Progenitor cell of endocrine pancreas (in vitro differentiated cells): Measurements from ENCODE around the gene UTP11. TPM values are rescaled to one million over a fixed set of nuclear protein-coding genes. Genes with fewer than 3 reads are reported as not detected.
A peak's percentile ranks its signal among the peaks of the same experiment; 100 is the strongest.

Experiments
- DNase-seq: peaks from one replicate; pipeline ENCODE4 v3.0.0; 2021; ENCODE audit warnings: low spot score; ENCODE audit not compliant: unreplicated experiment
- H3K27ac Mint-ChIP-seq: 2 replicates; pipeline ENCODE4 v1.8.0; 2021; ENCODE audit warnings: mild to moderate bottlenecking, moderate library complexity, mixed read lengths
- H3K27me3 Mint-ChIP-seq: 2 replicates; pipeline ENCODE4 v1.8.0; 2021; ENCODE audit warnings: mixed read lengths
- H3K36me3 Mint-ChIP-seq: 2 replicates; pipeline ENCODE4 v1.8.0; 2022; ENCODE audit warnings: mixed read lengths; ENCODE audit not compliant: insufficient read depth
- H3K4me1 Mint-ChIP-seq: 2 replicates; pipeline ENCODE4 v1.8.0; 2021; ENCODE audit warnings: low read depth, mixed read lengths
- H3K4me3 Mint-ChIP-seq: 2 replicates; pipeline ENCODE4 v1.8.0; 2021; ENCODE audit warnings: low read depth, mild to moderate bottlenecking, moderate library complexity, mixed read lengths
- H3K9me3 Mint-ChIP-seq: 2 replicates; pipeline ENCODE4 v1.8.0; 2021; ENCODE audit warnings: low read depth, mixed read lengths
- total RNA-seq: library from RNA; stranded (reverse); gene quantifications from 2 replicates; pipeline ENCODE4 v1.2.1, GENCODE V29; 2021
- TF ChIP-seq, protein P1 (sequence below): fragments of 200-600 bp; sonication (generic); IDR thresholded peaks from one replicate; pipeline ENCODE4 v1.5.0; 2021; ENCODE audit warnings: antibody characterized with exemption, mild to moderate bottlenecking; ENCODE audit not compliant: unreplicated experiment

UTP11 gene
- total RNA-seq, 1 donor from 2014 or later, result 23.8 TPM

DNA sequence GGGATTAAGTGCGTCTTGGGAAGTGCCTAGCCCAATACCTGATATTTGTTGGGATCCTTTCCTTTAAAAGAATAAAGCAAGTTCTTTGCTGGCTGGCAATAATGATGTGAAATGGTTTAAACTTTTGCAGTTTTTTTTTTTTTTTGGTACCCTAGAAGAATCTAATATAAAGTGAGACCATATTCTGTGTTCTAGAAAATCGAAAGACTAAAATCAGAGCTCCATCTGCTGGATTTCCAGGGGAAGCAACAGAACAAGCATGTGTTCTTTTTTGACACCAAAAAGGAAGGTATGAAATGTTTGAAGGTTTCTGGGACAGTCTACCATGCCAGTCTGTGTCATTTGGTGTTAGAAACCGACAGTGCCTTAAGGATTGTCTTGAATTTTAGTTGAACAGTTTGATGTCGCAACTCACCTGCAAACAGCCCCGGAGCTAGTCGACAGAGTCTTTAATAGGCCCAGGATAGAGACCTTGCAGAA is 6.4 kb downstream of the UTP11 start:
- Mint-ChIP-seq H3K9me3 (no peaks in the 10 kb centered on the region), H3K36me3 (peaks cover 23% of the 10 kb centered on the region), H3K27ac (no peak overlapping the region), H3K27me3 (no peaks in the 10 kb centered on the region), H3K4me1 (peaks cover 2% of the 10 kb centered on the region), H3K4me3 (no peak overlapping the region)
- TF ChIP-seq, protein P1, sequence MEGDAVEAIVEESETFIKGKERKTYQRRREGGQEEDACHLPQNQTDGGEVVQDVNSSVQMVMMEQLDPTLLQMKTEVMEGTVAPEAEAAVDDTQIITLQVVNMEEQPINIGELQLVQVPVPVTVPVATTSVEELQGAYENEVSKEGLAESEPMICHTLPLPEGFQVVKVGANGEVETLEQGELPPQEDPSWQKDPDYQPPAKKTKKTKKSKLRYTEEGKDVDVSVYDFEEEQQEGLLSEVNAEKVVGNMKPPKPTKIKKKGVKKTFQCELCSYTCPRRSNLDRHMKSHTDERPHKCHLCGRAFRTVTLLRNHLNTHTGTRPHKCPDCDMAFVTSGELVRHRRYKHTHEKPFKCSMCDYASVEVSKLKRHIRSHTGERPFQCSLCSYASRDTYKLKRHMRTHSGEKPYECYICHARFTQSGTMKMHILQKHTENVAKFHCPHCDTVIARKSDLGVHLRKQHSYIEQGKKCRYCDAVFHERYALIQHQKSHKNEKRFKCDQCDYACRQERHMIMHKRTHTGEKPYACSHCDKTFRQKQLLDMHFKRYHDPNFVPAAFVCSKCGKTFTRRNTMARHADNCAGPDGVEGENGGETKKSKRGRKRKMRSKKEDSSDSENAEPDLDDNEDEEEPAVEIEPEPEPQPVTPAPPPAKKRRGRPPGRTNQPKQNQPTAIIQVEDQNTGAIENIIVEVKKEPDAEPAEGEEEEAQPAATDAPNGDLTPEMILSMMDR, result peak; percentile 59
- no peak for DNase-seq

DNA sequence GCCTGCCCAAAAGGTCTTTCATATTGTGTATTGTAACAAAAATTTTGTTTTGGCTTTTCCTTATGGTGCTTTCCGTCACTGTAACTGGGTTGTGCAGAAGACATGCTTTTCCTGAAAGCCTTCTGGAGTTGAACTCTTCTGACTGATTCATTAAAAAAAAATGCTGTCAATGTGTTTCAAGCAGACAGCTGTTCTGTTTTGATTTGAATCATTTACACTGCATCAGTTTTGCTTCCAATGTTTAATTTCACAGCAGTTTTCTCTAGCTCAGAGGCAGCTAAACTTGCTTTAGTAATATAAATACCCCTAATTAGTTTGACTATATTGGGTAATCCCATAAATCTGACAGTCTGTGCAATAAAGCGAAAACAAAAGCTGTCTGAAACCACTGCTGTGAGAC is 7.9 kb downstream of the UTP11 start:
- Mint-ChIP-seq H3K27me3 (no peaks in the 10 kb centered on the region), H3K9me3 (no peaks in the 10 kb centered on the region), H3K27ac (no peak overlapping the region), H3K36me3 (peaks cover 27% of the 10 kb centered on the region), H3K4me1 (no peaks in the 10 kb centered on the region), H3K4me3 (no peak overlapping the region)
- no peak for DNase-seq
- TF ChIP-seq, protein P1, result no peak

DNA sequence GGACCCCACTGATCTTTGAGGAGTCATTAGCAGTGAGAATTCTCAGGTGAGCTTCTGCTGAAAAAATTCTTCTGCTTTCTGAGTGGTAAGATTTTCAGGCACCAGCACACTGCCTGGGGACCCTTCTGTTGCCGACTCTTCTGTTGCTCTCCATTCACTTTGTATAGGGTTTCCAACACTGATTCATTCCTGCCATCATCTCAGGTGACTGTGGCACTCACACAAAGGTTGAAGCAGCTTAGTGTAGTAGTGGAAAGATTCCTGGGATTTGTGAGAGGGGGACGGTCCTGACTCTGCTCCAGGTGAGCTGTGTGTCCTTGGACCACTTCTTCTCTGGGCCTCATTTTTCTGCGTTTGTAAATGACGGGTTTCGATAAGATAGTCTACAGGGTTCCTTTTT is 9.4 kb downstream of the UTP11 start:
- Mint-ChIP-seq H3K27me3 (no peaks in the 10 kb centered on the region), H3K27ac (peak overlapping the region; percentile 74), H3K4me1 (peaks cover 1% of the 10 kb centered on the region), H3K36me3 (peaks cover 28% of the 10 kb centered on the region), H3K4me3 (no peak overlapping the region), H3K9me3 (no peaks in the 10 kb centered on the region)
- TF ChIP-seq, protein P1, result no peak
- DNase-seq, result no peak

DNA sequence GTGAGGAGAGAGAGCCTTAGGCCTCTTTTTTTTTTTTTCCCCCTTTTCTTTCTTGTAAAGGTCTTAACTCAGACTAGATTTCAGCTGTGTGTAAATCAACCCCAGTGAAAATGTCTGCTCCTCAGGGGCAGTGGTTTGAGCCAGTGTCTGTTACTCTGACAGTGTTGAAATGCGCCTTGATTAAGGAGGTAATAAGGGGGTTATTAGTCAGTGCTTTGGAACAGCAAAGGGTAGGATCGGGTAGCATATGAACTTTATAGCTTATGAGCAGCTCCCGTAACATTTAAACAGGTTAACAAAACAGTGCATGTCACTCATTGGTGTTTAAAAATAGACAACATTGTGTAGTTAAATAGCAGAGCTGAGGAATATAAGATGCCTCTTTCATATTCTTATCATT is 10.3 kb downstream of the UTP11 start:
- no peak overlapping the region for H3K27ac Mint-ChIP-seq
- H3K36me3 Mint-ChIP-seq, result peaks cover 28% of the 10 kb centered on the region
- H3K4me1 Mint-ChIP-seq, result peaks cover 1% of the 10 kb centered on the region
- no peaks in the 10 kb centered on the region for H3K9me3 Mint-ChIP-seq
- no peak for DNase-seq
- H3K27me3 Mint-ChIP-seq, result no peaks in the 10 kb centered on the region
- TF ChIP-seq, protein P1, result no peak
- H3K4me3 Mint-ChIP-seq, result no peak overlapping the region

DNA sequence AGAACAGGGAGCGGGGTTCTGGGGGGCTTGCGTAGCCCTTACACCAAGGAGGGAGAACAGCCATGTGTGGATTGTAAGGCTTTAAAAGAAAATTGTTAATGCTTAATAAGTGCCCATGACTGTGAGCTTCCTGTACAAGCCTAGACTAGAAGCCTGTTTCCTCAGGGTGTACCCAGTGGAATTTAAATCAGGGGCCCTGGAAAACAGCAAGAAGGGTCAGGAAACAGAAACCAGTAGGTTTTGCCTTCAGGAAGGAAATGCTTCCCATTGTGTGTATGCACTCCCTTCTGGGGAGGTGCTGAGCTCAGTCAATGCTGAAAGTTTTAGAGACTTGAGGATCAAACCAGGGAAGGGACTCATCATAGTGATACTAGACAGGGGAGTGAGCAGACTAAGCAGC is 12.7 kb downstream of the UTP11 start:
- Mint-ChIP-seq H3K27ac (no peak overlapping the region), H3K9me3 (no peaks in the 10 kb centered on the region), H3K36me3 (peaks cover 23% of the 10 kb centered on the region), H3K27me3 (no peaks in the 10 kb centered on the region), H3K4me3 (no peak overlapping the region), H3K4me1 (peaks cover 12% of the 10 kb centered on the region)
- TF ChIP-seq, protein P1, result no peak
- no peak for DNase-seq
